Lower leg skin (tissue), 4 donors: ENCODE results near the gene ADAMTS14. TPM values are rescaled to one million over a fixed set of nuclear protein-coding genes. Genes with fewer than 3 reads are reported as not detected.

Experiments
- DNase-seq, 2 donors: peaks; one replicate each; pipeline ENCODE4 v3.0.0-alpha.2; 2019; ENCODE audit warnings: low spot score in 2 of 2
- H3K4me3 ChIP-seq: fragments of 200-600 bp; sonication (generic); 2 replicates; pipeline ENCODE4 v1.5.1; 2017; ENCODE audit warnings: mild to moderate bottlenecking, low read depth; ENCODE audit not compliant: poor library complexity, severe bottlenecking
- CTCF ChIP-seq, 3 donors: fragments of 450-650 bp; IDR thresholded peaks; one replicate each; pipeline ENCODE4 v1.5.1; 2016; ENCODE audit warnings: antibody characterized with exemption in 3 of 3, mild to moderate bottlenecking in 3 of 3, moderate library complexity in 2 of 3
- POLR2A ChIP-seq, 2 donors: fragments of 450-650 bp; IDR thresholded peaks; one replicate each; pipeline ENCODE4 v1.6.1; 2016 to 2017; ENCODE audit warnings: antibody characterized with exemption in 2 of 2, mild to moderate bottlenecking in 1 of 2, moderate library complexity in 1 of 2
- WGBS, 2 donors: methylation state at CpG; one replicate each; pipeline ENCODE4 v1.1.5; 2018; 5-methylcytosine and 5-hydroxymethylcytosine counted together
- intact Hi-C: fragments of 100-400 bp; cut with DNase I; formaldehyde crosslinking; loops from one replicate; pipeline ENCODE4 v1.15.0; 2023; ENCODE audit warnings: low total_unique reads
- total RNA-seq, 4 donors: library from RNA; depleted of rRNA; stranded (reverse); fragments of >200 nt; gene quantifications; one replicate each; pipeline ENCODE4 v1.1.0, GENCODE V29; 2016

Gene ADAMTS14
- total RNA-seq, 4 donors from 2014 or later = 0.22 to 1.0 (median 0.34) TPM; not detected in 1

- TF ChIP-seq POLR2A (IDR thresholded peaks at IDR 0.05) (no peak), CTCF (IDR thresholded peaks at IDR 0.05) (no peak)
These were observed 4.2 kb downstream of the ADAMTS14 start for GRCh38 chr10:70676511-70676910.

GRCh38 chr10:70677016-70677415 lies 4.7 kb downstream of the ADAMTS14 start:
- TF ChIP-seq CTCF (IDR thresholded peaks at IDR 0.05) = no peak
- no peak for TF ChIP-seq POLR2A (IDR thresholded peaks at IDR 0.05)
- H3K4me3 ChIP-seq = no peak overlapping the region
- no peak for DNase-seq
- WGBS, 2 donors = 77 to 81% methylated on average over 5 of the region's 5 CpGs
- intact Hi-C loops = no loop called here

More at GRCh38 chr10:70676511-70676910, 4.2 kb downstream of the ADAMTS14 start:
- WGBS, 2 donors = 90 to 100% methylated on average over 6 of the region's 6 CpGs
- intact Hi-C loops = no loop called here
- no peak overlapping the region for H3K4me3 ChIP-seq
- DNase-seq = no peak

- H3K4me3 ChIP-seq = no peak overlapping the region
- intact Hi-C loops = no loop called here
- TF ChIP-seq POLR2A (IDR thresholded peaks at IDR 0.05) (no peak), CTCF (IDR thresholded peaks at IDR 0.05) (no peak)
- no peak for DNase-seq
- 85 to 93% methylated on average over 9 of the region's 9 CpGs for WGBS, 2 donors
These were observed 5.4 kb downstream of the ADAMTS14 start for GRCh38 chr10:70677620-70678249.

GRCh38 chr10:70678250-70678635 lies 5.9 kb downstream of the ADAMTS14 start:
- H3K4me3 ChIP-seq = no peak overlapping the region
- WGBS, 2 donors = 94 to 95% methylated on average over 3 of the region's 3 CpGs
- TF ChIP-seq CTCF (IDR thresholded peaks at IDR 0.05) = no peak
- TF ChIP-seq POLR2A (IDR thresholded peaks at IDR 0.05) = no peak
- DNase-seq = no peak
- intact Hi-C loops = no loop called here

- H3K4me3 ChIP-seq = no peak overlapping the region
- intact Hi-C loops = no loop called here
- TF ChIP-seq POLR2A (IDR thresholded peaks at IDR 0.05) (no peak), CTCF (IDR thresholded peaks at IDR 0.05) (no peak)
- WGBS, 2 donors = 80 to 81% methylated on average over 3 of the region's 3 CpGs
- DNase-seq = no peak
These were observed 6.6 kb downstream of the ADAMTS14 start for GRCh38 chr10:70678757-70679489.
